Neuronal stem cell (in vitro differentiated cells): ENCODE data around the gene LY6G5C.

ENCODE experiments used
- DNase-seq: peaks from one replicate; pipeline ENCODE4 v3.0.0-alpha.2; 2013; ENCODE audit warnings: low spot score
- H2AFZ ChIP-seq: one replicate; pipeline ENCODE4 v1.6.1; 2013; ENCODE audit warnings: mild to moderate bottlenecking, low read length, inconsistent platforms
- H2AK5ac ChIP-seq: 2 replicates; pipeline ENCODE4 v1.6.1; 2013; ENCODE audit warnings: low read depth, mild to moderate bottlenecking, inconsistent platforms, low read length, moderate library complexity, mixed read lengths
- H2BK120ac ChIP-seq: 2 replicates; pipeline ENCODE4 v1.6.1; 2013; ENCODE audit warnings: low read depth, mild to moderate bottlenecking, inconsistent platforms, low read length, moderate library complexity, mixed read lengths
- H2BK12ac ChIP-seq: one replicate; pipeline ENCODE4 v1.6.1; 2013; ENCODE audit warnings: low read length, inconsistent platforms
- H2BK15ac ChIP-seq: 2 replicates; pipeline ENCODE4 v1.6.1; 2013; ENCODE audit warnings: mild to moderate bottlenecking, low read length, inconsistent platforms, mixed read lengths
- H2BK5ac ChIP-seq: one replicate; pipeline ENCODE4 v1.6.1; 2013; ENCODE audit warnings: inconsistent platforms, mild to moderate bottlenecking, low read length, moderate library complexity
- H3K14ac ChIP-seq: one replicate; pipeline ENCODE4 v1.6.1; 2013; ENCODE audit warnings: low read length, inconsistent platforms
- H3K18ac ChIP-seq: 2 replicates; pipeline ENCODE4 v1.6.1; 2013; ENCODE audit warnings: low read length, inconsistent platforms
- H3K23ac ChIP-seq: 2 replicates; pipeline ENCODE4 v1.6.1; 2013; ENCODE audit warnings: low read depth, mild to moderate bottlenecking, mixed read lengths, low read length, inconsistent platforms; ENCODE audit not compliant: poor library complexity
- H3K27ac ChIP-seq: replicated peaks from 3 replicates; pipeline ENCODE4 v1.5.1; 2013; ENCODE audit warnings: low read length, inconsistent platforms
- H3K27me3 ChIP-seq, 3 experiments: 2 replicates each; pipeline ENCODE4 v1.6.1; 2013; ENCODE audit warnings: low read length in 3 of 3, mild to moderate bottlenecking in 2 of 3, inconsistent platforms in 1 of 3, low read depth in 1 of 3, mixed read lengths in 1 of 3, moderate library complexity in 1 of 3; ENCODE audit not compliant: control insufficient read depth in 3 of 3, insufficient read depth in 3 of 3
- H3K36me3 ChIP-seq, 2 donors: replicated peaks in 1 of 2; 2 replicates each; pipeline ENCODE4 v1.6.1; 2013; ENCODE audit warnings: low read length in 2 of 2; ENCODE audit not compliant: control insufficient read depth in 2 of 2, insufficient read depth in 2 of 2
- H3K4ac ChIP-seq: 2 replicates; pipeline ENCODE4 v1.6.1; 2013; ENCODE audit warnings: inconsistent platforms, mild to moderate bottlenecking, low read length, moderate library complexity
- H3K4me1 ChIP-seq, 2 donors: 1 replicate in 1 of 2; 2 replicates in 1 of 2; pipeline ENCODE4 v1.6.1; 2013; ENCODE audit warnings: low read length in 2 of 2, low read depth in 1 of 2; ENCODE audit not compliant: control insufficient read depth in 2 of 2, insufficient read depth in 1 of 2
- H3K4me2 ChIP-seq: one replicate; pipeline ENCODE4 v1.6.1; 2013; ENCODE audit warnings: mild to moderate bottlenecking, low read length, inconsistent platforms; ENCODE audit not compliant: insufficient read depth, poor library complexity, severe bottlenecking
- H3K4me3 ChIP-seq, 2 donors: 2 replicates each; pipeline ENCODE4 v1.5.1; 2013; ENCODE audit warnings: low read length in 2 of 2, mild to moderate bottlenecking in 2 of 2, inconsistent platforms in 1 of 2, moderate library complexity in 1 of 2
- H3K79me1 ChIP-seq: one replicate; pipeline ENCODE4 v1.6.1; 2013; ENCODE audit warnings: low read depth, mild to moderate bottlenecking, inconsistent platforms, low read length, moderate library complexity
- H3K9ac ChIP-seq: one replicate; pipeline ENCODE4 v1.6.1; 2013; ENCODE audit warnings: mild to moderate bottlenecking, low read depth, low read length, inconsistent platforms; ENCODE audit not compliant: poor library complexity
- H3K9me3 ChIP-seq, 2 donors: replicated peaks in 1 of 2; 2 replicates each; pipeline versions ENCODE3 to v1.6.1; 2013; ENCODE audit warnings: low read length in 2 of 2, mild to moderate bottlenecking in 2 of 2, inconsistent platforms in 1 of 2, low read depth in 1 of 2, mixed read lengths in 1 of 2, moderate library complexity in 1 of 2; ENCODE audit not compliant: control insufficient read depth in 2 of 2, insufficient read depth in 1 of 2
- H4K8ac ChIP-seq: one replicate; pipeline ENCODE4 v1.6.1; 2013; ENCODE audit warnings: low read depth, mild to moderate bottlenecking, inconsistent platforms, low read length, moderate library complexity
- H4K91ac ChIP-seq: one replicate; pipeline ENCODE4 v1.6.1; 2013; ENCODE audit warnings: low read length, low read depth, mild to moderate bottlenecking, inconsistent platforms; ENCODE audit not compliant: poor library complexity
- WGBS, 2 donors: extraction: QIAGEN DNeasy Blood & Tissue Kit; methylation state at CpG; one replicate each; pipeline ENCODE4 v1.1.7; 2013; ENCODE audit warnings: missing lambda C conversion rate in 2 of 2, mixed read lengths in 1 of 2; ENCODE audit not compliant: insufficient read length in 2 of 2, insufficient replicate concordance in 1 of 2; ENCODE audit errors: extremely low coverage in 2 of 2; 5-methylcytosine and 5-hydroxymethylcytosine counted together

LY6G5C gene

DNA sequence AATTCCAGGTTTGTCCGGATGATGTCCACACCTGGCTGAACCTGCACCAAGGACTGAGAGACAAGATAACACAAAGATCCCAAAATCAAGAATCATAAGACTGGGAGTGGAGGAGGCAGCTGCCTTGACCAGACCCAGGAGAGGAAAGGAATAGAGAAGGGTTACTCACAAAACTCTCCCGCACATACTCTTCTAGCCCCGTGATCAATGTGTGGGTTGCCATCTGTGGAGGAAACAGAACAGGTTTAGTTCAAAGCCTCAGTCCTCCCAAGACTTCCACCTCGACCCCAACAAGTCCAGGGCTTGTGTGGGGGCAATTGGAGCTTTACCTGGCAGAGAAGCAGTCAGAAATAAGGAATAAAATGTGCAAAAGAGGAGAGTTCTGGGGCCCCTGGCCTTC is 39.5 kb downstream of the LY6G5C start:
- H3K36me3 ChIP-seq: peaks cover 73 to 97% of the 10 kb centered on the region in 2 donors
- DNase-seq: no peak

GRCh38 chr6:31640612-31641011 is 40.3 kb downstream of the LY6G5C start:
- no peak for DNase-seq
- H2BK120ac ChIP-seq: no peak overlapping the region
- no peak overlapping the region for H3K9ac ChIP-seq
- H4K8ac ChIP-seq: no peak overlapping the region
- peaks cover 73 to 97% of the 10 kb centered on the region in 2 donors for H3K36me3 ChIP-seq
- H3K4ac ChIP-seq: no peak overlapping the region
- H3K4me1 ChIP-seq: no peaks in the 10 kb centered on the region
- H2AK5ac ChIP-seq: no peak overlapping the region
- WGBS, 2 donors: no CpG with 5 or more reads among the region's 6 CpGs
- no peaks in the 10 kb centered on the region for H3K27me3 ChIP-seq
- no peak overlapping the region for H3K4me3 ChIP-seq
- H3K4me2 ChIP-seq: no peak overlapping the region
- no peak overlapping the region for H2AFZ ChIP-seq
- H2BK15ac ChIP-seq: no peak overlapping the region
- no peak overlapping the region for H4K91ac ChIP-seq
- peaks cover 1% of the 10 kb centered on the region for H3K79me1 ChIP-seq
- H3K27ac ChIP-seq: no peak overlapping the region
- H3K18ac ChIP-seq: no peak overlapping the region
- no peak overlapping the region for H2BK5ac ChIP-seq
- no peak overlapping the region for H3K14ac ChIP-seq
- no peak overlapping the region for H3K23ac ChIP-seq
- no peak overlapping the region for H2BK12ac ChIP-seq
- H3K9me3 ChIP-seq: no peaks in the 10 kb centered on the region

More for the DNA sequence above, 39.5 kb downstream of the LY6G5C start:
- Histone ChIP-seq H3K4me3 (peak overlapping the region in 1 of 2 donors; percentile 24), H3K27me3 (no peaks in the 10 kb centered on the region), H2AFZ (no peak overlapping the region), H3K79me1 (peaks cover 1% of the 10 kb centered on the region), H2BK5ac (no peak overlapping the region), H3K9ac (no peak overlapping the region), H4K91ac (no peak overlapping the region), H3K23ac (no peak overlapping the region), H2BK120ac (no peak overlapping the region), H4K8ac (no peak overlapping the region), H2BK15ac (no peak overlapping the region), H2BK12ac (no peak overlapping the region), H3K4me2 (no peak overlapping the region), H2AK5ac (no peak overlapping the region), H3K9me3 (no peaks in the 10 kb centered on the region), H3K27ac (no peak overlapping the region), H3K14ac (no peak overlapping the region), H3K4ac (no peak overlapping the region), H3K18ac (no peak overlapping the region), H3K4me1 (no peaks in the 10 kb centered on the region)
- no CpG with 5 or more reads among the region's 4 CpGs for WGBS, 2 donors

DNA sequence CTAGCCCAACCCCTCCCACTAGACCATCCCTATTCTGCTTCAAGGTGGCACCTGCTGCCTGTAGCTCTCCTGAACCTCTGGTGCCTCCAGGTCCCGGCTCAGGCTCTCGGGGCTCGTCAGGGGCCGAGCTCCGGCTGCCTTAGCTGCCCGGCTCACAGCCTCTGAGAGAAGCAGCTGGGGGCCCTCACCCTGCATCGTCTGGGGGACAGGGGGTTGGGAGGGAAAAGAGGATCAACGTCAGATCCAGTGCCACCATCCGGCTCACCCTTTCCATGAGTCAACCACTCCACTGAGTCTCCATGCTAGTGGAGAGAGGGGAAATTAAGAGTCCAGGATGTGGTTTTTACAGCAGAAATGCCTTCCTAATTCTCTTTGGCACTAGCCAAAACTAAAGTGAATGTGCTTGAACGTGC is 41.4 kb downstream of the LY6G5C start:
- Histone ChIP-seq H3K14ac (no peak overlapping the region), H3K27ac (no peak overlapping the region), H3K36me3 (peaks cover 75 to 97% of the 10 kb centered on the region in 2 donors)

DNA sequence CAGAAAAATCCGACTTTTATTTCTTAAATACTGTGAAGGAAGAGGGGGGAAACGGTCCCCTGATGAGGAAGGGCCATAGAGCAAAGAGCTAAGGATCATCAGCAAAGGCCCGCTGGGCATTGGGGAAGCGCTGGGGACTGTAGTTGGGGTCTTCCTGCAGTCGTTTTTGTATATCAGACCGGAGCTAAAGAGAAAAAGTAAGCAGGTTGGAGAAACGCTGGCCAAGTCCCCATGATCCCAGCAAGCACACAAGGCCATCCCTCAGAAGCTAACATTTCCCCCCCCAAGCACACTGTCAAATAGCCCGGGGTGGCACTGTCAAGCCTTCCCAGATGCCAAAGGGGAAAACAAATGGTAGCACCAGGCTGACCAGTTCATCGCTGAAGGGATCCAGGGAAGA is 41.8 kb downstream of the LY6G5C start:
- H2AFZ ChIP-seq: no peak overlapping the region
- no peak overlapping the region for H3K27ac ChIP-seq
- no peak overlapping the region for H2BK12ac ChIP-seq
- H3K4ac ChIP-seq: no peak overlapping the region
- no peak overlapping the region for H2BK5ac ChIP-seq
- no peak overlapping the region for H2BK15ac ChIP-seq
- DNase-seq: no peak
- H4K8ac ChIP-seq: no peak overlapping the region
- H3K4me3 ChIP-seq: no peak overlapping the region
- no peak overlapping the region for H3K4me2 ChIP-seq
- H3K4me1 ChIP-seq: no peaks in the 10 kb centered on the region
- H3K18ac ChIP-seq: no peak overlapping the region
- no peaks in the 10 kb centered on the region for H3K27me3 ChIP-seq
- H3K36me3 ChIP-seq: peaks cover 75 to 97% of the 10 kb centered on the region in 2 donors
- H3K79me1 ChIP-seq: no peaks in the 10 kb centered on the region
- no peak overlapping the region for H4K91ac ChIP-seq
- no peak overlapping the region for H2AK5ac ChIP-seq
- no CpG with 5 or more reads among the region's 9 CpGs for WGBS, 2 donors
- no peak overlapping the region for H3K9ac ChIP-seq
- no peaks in the 10 kb centered on the region for H3K9me3 ChIP-seq
- no peak overlapping the region for H3K23ac ChIP-seq
- no peak overlapping the region for H2BK120ac ChIP-seq
- no peak overlapping the region for H3K14ac ChIP-seq

More for the DNA sequence above, 41.4 kb downstream of the LY6G5C start:
- Histone ChIP-seq H3K23ac (no peak overlapping the region), H2AFZ (no peak overlapping the region), H3K4me1 (no peaks in the 10 kb centered on the region), H3K4me3 (no peak overlapping the region), H4K91ac (no peak overlapping the region), H2BK5ac (no peak overlapping the region), H3K79me1 (no peaks in the 10 kb centered on the region), H2BK15ac (no peak overlapping the region), H4K8ac (no peak overlapping the region), H3K4me2 (no peak overlapping the region), H2BK12ac (no peak overlapping the region), H3K4ac (no peak overlapping the region), H3K9me3 (no peaks in the 10 kb centered on the region), H2AK5ac (no peak overlapping the region), H3K18ac (no peak overlapping the region), H3K9ac (no peak overlapping the region), H2BK120ac (no peak overlapping the region), H3K27me3 (no peaks in the 10 kb centered on the region)
- no CpG with 5 or more reads among the region's 10 CpGs for WGBS, 2 donors
- no peak for DNase-seq
